Measurements from ENCODE around the gene SMOC2.

SMOC2 gene

GRCh38 chr6:168448243-168448855 is 7.4 kb downstream of the SMOC2 start:
- no peak for DNase-seq

DNA sequence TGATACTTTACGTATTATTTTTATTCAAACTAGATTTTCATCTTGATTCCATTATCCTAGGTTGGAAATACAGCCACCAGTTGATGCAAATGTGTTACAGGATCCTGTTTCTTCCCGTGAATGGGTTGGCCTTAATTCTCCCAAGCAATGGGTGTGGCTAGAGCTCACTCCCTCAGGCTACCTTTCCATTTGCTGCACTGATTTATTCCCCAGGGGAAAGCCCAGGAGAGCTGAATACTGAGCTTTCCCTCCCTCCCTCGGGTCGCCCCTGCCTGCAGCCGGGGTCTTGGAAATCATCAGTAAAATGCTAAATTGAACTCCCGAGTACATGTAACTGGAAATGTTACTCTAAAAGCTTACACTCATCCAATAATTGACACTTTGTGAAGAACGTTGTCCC is 9.9 kb downstream of the SMOC2 start:
- no peak for DNase-seq

- no peak for DNase-seq
Observed at GRCh38 chr6:168451805-168452517, 11.0 kb downstream of the SMOC2 start.

DNA sequence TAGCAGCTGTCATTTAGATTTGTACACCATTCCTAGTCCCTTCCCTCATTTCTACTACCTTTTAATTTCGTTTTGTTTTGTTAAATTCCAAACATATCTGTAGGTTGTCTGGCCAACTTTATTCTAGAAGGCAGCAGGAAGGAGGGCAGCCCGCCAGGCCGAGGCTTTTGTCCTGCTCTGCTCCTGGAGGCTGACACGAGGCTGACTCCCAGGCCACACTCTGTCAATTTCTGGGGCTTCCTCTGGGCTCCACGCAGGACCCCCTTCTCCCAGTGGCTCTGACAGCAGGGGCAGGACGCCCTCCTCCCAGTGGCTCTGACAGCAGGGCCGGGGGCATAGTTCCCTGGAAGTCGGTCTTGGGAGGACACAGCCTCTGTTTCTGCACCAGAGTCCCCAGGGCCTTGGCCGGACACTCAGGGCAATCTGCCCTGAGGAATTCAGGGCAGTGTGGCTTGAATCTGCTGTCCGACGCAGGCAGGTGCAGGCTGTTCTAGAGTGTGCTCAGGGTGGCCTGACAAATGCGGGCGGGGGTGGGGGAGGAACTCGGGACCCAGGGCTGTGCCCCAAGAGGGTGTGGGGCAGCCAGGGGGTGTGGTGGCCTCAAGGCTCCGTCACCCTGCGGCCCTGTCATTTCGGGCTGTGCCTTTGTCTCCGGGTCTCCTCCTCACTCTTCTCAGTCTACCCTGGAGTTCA is 11.8 kb downstream of the SMOC2 start:
- DNase-seq: no peak

- DNase-seq: no peak
Observed at GRCh38 chr6:168455847-168456530, 15.0 kb downstream of the SMOC2 start.

DNA sequence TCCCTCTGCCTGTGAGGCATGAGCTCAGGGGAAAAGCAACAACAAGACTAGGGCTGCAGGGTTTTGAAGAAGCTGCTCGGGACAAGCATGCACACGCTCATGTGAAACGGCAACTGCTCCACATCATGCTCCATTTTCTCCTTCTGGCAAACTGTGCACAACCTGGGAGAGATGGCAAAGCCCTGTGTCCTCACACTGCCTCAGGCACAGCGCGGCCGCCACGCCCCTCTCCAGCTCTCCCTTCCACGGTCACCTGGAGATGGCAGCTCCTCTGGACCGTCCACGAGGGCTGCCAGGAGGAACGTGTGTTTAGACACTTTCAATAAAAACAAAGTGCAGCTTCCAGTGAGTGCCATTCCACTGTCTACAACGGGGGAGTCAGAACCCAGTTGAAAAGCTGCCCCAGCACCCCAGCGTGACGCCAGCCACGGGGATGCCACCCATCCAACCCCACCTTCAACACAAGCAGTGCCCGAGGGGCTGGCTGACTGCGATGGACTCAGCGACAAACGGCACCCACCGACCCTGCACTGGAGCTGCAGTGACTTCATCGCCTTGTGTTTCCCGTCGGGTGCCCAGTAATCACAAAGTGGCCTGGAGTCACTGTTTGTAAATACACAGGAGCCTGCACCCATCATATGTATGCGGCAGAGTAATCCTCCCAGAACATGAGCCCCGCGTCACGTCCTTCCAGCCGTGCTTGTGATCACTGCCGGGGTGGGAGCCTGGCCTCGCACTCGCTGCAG is 16.1 kb downstream of the SMOC2 start:
- no peak for DNase-seq

- no peak for DNase-seq
Observed at GRCh38 chr6:168457653-168457934, 16.6 kb downstream of the SMOC2 start.

DNA sequence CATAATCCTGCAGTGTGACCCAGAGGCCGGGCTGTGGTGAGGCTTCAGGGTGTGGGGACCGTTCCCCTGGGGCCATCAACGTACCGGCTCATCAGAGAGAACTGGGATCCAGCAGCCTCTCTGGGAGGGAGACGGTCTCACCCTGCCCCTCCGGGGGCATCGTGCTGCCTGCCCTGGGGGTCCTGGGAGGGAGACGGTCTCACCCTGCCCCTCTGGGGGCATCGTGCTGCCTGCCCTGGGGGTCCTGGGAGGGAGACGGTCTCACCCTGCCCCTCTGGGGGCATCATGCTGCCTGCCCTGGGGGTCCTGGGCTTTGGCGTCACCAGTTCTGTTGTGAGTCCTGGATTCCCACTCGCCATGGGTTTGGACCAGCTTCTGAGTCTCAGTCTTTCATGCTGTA is 17.1 kb downstream of the SMOC2 start:
- no peak for DNase-seq

DNA sequence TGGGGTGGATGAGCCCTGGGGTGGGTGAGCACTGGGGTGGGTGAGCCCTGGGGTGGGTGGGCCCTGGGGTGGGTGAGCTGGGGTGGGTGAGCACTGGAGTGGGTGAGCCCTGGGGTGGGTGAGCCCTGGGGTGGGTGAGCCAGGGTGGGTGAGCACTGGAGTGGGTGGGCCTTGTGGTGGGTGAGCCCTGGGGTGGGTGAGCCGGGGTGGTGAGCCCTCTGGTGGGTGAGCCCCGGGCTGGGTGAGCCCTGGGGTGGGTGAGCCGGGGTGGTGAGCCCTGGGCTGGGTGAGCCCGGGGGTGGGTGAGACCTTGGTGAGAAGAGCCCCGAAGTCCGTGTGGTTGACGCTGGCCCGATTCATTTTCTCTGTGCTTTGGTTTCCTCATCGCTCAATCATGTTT is 18.6 kb downstream of the SMOC2 start:
- no peak for DNase-seq

DNA sequence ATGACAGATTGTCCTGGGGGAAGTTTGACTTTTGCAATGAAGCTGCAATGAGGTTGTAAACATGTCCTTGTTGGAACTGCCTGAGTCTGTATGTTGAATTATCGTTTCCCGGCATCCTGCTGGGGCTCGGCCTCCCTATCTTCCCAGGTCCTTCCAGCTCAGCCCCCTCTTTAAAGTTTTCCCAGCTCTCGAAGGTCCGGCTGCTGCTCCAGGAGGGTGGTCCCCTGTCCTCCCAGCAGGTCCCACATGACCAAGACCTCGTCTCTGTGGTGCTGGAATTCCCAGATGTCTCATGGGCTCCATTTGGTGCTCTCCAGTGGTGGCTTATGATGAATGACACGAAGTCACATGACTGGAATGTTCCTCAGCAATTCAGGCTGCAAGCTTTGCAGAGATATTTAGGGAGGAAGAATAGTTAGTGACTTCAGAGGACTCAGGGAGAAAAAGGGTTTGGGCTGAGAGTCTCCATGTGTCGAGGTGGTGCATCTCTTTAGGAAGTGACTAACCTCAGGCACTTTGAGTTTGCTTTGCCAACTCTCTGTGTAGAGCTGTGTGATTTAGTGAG is 21.4 kb downstream of the SMOC2 start:
- DNase-seq: no peak

DNA sequence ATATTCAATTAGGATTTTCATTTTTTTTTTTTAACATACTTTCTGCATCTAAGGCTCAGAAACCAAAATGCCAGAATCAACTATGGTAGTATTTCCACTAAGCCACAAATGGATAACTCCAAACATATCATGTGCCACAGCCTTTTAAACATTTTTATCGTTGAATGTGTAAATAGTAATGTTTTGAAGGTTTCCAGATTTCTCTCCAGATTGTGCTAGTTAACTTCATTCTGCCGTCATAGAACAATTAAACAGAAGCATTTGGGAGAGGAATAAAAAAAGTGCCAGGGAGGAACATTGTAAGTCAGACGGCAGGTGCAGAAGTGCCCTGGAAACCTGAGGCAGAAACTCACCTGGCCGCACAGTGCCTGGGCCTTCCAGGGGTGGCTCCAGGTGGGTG is 23.6 kb downstream of the SMOC2 start:
- DNase-seq: no peak

DNA sequence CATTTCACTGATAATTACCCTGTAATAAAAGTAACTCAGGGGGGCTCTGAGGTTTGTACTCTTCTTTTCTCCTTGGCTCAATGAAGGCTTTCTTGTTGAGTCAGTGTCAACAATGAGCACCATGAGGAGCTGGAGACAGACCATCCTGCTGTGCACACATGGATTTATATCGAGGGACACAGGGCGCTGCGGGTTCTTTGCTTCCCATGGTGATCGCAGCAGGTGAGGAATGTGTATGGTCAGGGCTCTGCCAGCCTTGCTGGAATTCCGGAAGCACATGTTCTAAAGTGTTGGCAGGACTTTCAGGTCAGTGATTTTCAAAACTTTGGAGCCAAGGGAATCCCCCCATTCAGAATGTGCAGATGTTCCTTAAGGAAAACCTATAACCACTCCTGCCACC is 27.1 kb downstream of the SMOC2 start:
- DNase-seq: no peak

DNA sequence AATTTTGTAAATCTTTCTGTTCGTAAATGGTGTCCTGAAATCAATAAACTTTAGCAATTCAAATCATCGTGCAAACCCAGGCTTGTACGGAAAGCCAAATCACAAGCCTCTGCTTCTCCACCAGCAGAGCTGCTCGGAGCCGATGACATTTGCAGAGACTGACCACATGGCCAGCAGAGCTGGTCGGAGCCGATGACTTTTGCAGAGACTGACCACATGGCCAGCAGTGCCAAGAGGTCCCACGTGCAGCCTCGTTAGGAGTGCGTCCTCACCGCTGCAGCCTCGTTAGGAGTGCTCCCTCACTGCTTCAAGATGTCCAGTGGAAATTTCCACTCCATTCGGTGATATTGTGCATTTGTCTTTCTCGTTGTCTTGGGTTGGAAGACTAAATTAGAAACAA is 28.5 kb downstream of the SMOC2 start:
- no peak for DNase-seq

GRCh38 chr6:168469926-168470325 is 28.9 kb downstream of the SMOC2 start:
- no peak for DNase-seq

- DNase-seq: no peak
Observed at GRCh38 chr6:168472363-168472762, 31.4 kb downstream of the SMOC2 start.

- DNase-seq: no peak
Observed at GRCh38 chr6:168473197-168473596, 32.2 kb downstream of the SMOC2 start.

GRCh38 chr6:168475188-168476013 is 34.4 kb downstream of the SMOC2 start:
- no peak for DNase-seq

DNA sequence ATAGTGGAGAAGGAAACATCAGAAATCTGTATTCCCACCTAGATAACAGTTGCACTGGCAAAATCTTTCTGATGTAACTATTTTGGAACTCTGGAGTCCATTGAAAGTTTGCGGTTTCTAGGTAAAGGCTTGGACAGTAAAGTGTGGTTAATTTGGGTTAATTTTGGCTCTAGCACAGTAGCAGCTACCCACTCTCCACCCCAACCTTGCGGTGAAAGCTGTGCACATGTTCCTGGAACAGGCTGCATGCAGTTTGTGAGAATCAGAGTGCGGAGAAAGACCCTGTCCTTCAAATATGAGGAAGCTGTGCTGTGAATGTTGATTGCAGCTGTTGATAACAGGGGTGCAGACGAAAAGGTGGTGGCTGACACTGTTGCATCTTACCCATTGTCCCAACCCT is 38.4 kb downstream of the SMOC2 start:
- DNase-seq: no peak

- DNase-seq: no peak
Observed at GRCh38 chr6:168480481-168480880, 39.5 kb downstream of the SMOC2 start.

DNA sequence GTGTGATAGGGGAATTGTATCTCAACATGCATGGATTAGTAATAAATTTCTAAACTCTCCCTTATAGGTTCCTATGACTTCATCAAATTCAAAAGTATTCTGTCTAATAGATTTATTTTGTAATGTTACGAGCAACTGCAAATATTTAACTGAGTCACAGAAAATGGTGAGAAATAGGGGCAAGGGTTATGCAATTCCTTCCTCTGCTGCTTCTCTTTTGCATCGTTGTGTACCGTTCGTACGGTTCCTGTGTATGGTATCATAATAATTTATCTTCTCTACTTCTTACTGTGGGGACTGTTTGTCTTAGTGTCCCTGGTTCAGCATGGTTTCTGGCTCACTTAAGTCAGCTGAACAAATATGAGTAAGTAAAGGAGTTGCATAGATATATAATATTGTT is 44.8 kb downstream of the SMOC2 start:
- DNase-seq: no peak

DNA sequence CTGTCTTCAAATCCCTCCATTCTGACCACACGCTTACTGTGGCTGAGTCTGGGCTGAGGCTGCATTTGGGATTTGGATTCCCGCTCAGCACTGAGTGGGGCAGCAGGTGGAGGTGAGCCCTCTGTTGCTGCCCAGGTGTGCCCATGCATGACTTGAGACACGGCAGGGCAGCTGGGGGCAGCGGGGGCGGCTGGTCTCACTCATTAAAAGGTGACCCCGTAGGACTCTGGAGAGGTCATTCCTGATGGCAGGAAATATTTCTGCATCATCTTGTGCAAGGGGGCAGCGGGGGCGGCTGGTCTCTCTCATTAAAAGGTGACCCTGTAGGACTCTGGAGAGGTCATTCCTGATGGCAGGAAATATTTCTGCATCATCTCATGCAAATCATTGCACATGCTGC is 49.8 kb downstream of the SMOC2 start:
- DNase-seq: no peak

DNA sequence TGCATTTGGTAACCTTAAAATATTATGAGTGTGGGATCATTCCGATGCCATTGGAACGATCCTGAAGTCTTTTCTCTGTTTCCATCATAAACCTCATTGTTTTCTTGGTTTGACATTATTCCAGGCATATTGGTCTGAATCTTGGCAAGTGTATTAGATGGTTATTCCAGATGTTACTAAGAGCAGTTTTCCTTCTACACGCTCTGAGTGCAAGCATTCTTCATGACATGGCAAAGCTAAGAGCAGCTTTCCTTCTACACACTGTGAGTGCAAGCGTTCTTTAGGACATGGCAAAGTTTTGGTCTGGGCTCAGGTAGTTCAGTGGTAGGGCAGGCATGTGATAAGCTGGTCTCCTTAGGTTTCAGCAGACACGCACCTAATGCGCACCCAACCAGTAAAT is 53.0 kb downstream of the SMOC2 start:
- DNase-seq: no peak
